ENCODE data around the gene SPOCK1.

The SPOCK1 gene

DNA sequence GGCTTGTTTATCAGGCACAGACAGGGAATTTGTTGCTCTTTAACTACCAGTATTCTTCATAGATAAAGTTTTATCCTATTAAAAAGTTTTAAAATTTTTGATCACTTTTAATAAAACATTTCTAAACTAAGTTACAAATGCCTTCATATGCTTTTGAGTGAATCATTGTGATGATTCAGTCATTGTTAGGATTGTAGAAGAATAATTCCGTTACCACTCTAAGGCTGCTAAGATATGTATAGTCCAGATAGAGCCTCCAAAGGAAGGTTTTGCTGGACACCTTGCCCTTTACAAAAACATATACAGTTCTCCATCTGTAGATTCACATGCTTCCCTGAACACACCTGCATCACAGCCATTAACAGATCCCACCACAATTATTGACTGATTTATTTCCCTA lies 233.7 kb downstream of the SPOCK1 start:
- H3K4me2 ChIP-seq (ENCODE audit: insufficient read depth, low read length), result no peak overlapping the region
- no peak overlapping the region for H3K4me3 ChIP-seq (ENCODE audit: low read depth in 1 of 2, low read length in 2 of 2)
- peaks cover 3% of the 10 kb centered on the region for H3K27me3 ChIP-seq (ENCODE audit: insufficient read depth, low read length, poor library complexity)
- TF ChIP-seq CTCF (IDR thresholded peaks at IDR 0.05; ENCODE audit: borderline replicate concordance, extremely low read depth, low read length, poor library complexity, severe bottlenecking), result no peak
- no peak for TF ChIP-seq EZH2 (IDR thresholded peaks at IDR 0.05; ENCODE audit: borderline replicate concordance, low read depth, low read length, severe bottlenecking)
- DNase-seq, result no peak
- no peak overlapping the region for H3K9ac ChIP-seq (ENCODE audit: low read depth, low read length)
- H4K20me1 ChIP-seq (ENCODE audit: insufficient read depth, low read length), result no peaks in the 10 kb centered on the region
- H3K27ac ChIP-seq (ENCODE audit: low read length), result no peak overlapping the region
- no peak overlapping the region for H2AFZ ChIP-seq (ENCODE audit: low read depth, low read length)
- H3K9me3 ChIP-seq (ENCODE audit: insufficient read depth, low read length, severe bottlenecking), result no peaks in the 10 kb centered on the region
- H3K36me3 ChIP-seq (ENCODE audit: insufficient read depth, low read length), result no peaks in the 10 kb centered on the region
- no peaks in the 10 kb centered on the region for H3K79me2 ChIP-seq (ENCODE audit: insufficient read depth, low read length)
- no peak for ATAC-seq (ENCODE audit: insufficient read depth, low read depth)
- H3K4me1 ChIP-seq (ENCODE audit: insufficient read depth, low read length), result no peaks in the 10 kb centered on the region

GRCh38 chr5:137264573-137264972 lies 234.6 kb downstream of the SPOCK1 start:
- H3K9ac ChIP-seq (ENCODE audit: low read depth, low read length), result no peak overlapping the region
- H3K4me3 ChIP-seq (ENCODE audit: low read depth in 1 of 2, low read length in 2 of 2), result no peak overlapping the region
- peaks cover 3% of the 10 kb centered on the region for H3K27me3 ChIP-seq (ENCODE audit: insufficient read depth, low read length, poor library complexity)
- TF ChIP-seq CTCF (IDR thresholded peaks at IDR 0.05; ENCODE audit: borderline replicate concordance, extremely low read depth, low read length, poor library complexity, severe bottlenecking) (no peak), EZH2 (IDR thresholded peaks at IDR 0.05; ENCODE audit: borderline replicate concordance, low read depth, low read length, severe bottlenecking) (no peak)
- H3K9me3 ChIP-seq (ENCODE audit: insufficient read depth, low read length, severe bottlenecking), result no peaks in the 10 kb centered on the region
- no peak overlapping the region for H2AFZ ChIP-seq (ENCODE audit: low read depth, low read length)
- no peak overlapping the region for H3K4me2 ChIP-seq (ENCODE audit: insufficient read depth, low read length)
- H3K27ac ChIP-seq (ENCODE audit: low read length), result no peak overlapping the region
- no peak for ATAC-seq (ENCODE audit: insufficient read depth, low read depth)
- no peaks in the 10 kb centered on the region for H3K79me2 ChIP-seq (ENCODE audit: insufficient read depth, low read length)
- H3K4me1 ChIP-seq (ENCODE audit: insufficient read depth, low read length), result no peaks in the 10 kb centered on the region
- H3K36me3 ChIP-seq (ENCODE audit: insufficient read depth, low read length), result no peaks in the 10 kb centered on the region
- H4K20me1 ChIP-seq (ENCODE audit: insufficient read depth, low read length), result no peaks in the 10 kb centered on the region
- no peak for DNase-seq

DNA sequence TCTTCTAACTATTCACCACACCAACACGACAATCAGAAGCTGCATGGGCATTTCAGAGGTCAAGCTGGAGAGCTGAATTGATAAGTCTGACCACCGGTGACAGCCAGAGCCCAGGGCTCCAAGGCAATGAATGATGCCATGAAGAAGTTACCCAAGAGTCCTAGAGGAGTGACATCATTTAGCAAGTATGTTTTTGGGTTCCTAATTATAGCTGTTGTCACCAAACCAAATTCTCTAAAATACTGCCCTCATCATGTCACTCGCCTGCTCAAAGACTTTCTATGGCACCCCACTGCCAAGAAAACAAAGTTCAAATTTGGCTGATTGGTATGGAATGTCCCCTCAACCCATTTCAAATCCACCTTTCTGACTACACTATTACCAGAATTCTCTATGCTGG lies 235.1 kb downstream of the SPOCK1 start:
- Histone ChIP-seq H3K27ac (ENCODE audit: low read length) (no peak overlapping the region), H3K4me3 (ENCODE audit: low read depth in 1 of 2, low read length in 2 of 2) (no peak overlapping the region), H3K36me3 (ENCODE audit: insufficient read depth, low read length) (no peaks in the 10 kb centered on the region), H2AFZ (ENCODE audit: low read depth, low read length) (no peak overlapping the region), H3K9ac (ENCODE audit: low read depth, low read length) (no peak overlapping the region), H3K4me2 (ENCODE audit: insufficient read depth, low read length) (no peak overlapping the region), H3K27me3 (ENCODE audit: insufficient read depth, low read length, poor library complexity) (peaks cover 3% of the 10 kb centered on the region), H3K9me3 (ENCODE audit: insufficient read depth, low read length, severe bottlenecking) (no peaks in the 10 kb centered on the region), H3K79me2 (ENCODE audit: insufficient read depth, low read length) (no peaks in the 10 kb centered on the region), H4K20me1 (ENCODE audit: insufficient read depth, low read length) (no peaks in the 10 kb centered on the region), H3K4me1 (ENCODE audit: insufficient read depth, low read length) (no peaks in the 10 kb centered on the region)
- DNase-seq, result no peak
- TF ChIP-seq EZH2 (IDR thresholded peaks at IDR 0.05; ENCODE audit: borderline replicate concordance, low read depth, low read length, severe bottlenecking) (no peak), CTCF (IDR thresholded peaks at IDR 0.05; ENCODE audit: borderline replicate concordance, extremely low read depth, low read length, poor library complexity, severe bottlenecking) (no peak)
- ATAC-seq (ENCODE audit: insufficient read depth, low read depth), result no peak
